Fibroblast of villous mesenchyme (primary cell): ENCODE measurements around the gene TGIF1. TPM values are rescaled to one million over a fixed set of nuclear protein-coding genes. Genes with fewer than 3 reads are reported as not detected.
A peak's percentile ranks its signal among the peaks of the same experiment; 100 is the strongest.
"Not testable (repeated sequence)": the region's sequence is repeated elsewhere in the genome, so short reads cannot be mapped to it uniquely, and the experiment has no call there.

Source experiments
- DNase-seq: peaks from one replicate; pipeline ENCODE4 v3.0.0-alpha.2; 2010; ENCODE audit warnings: low read depth
- H3K4me3 ChIP-seq: 2 replicates; pipeline ENCODE4 v1.5.1; 2011; ENCODE audit warnings: low read depth, mild to moderate bottlenecking, low read length
- CTCF ChIP-seq: IDR thresholded peaks from 2 replicates; pipeline ENCODE4 v1.5.1; 2012; ENCODE audit warnings: low read depth, mild to moderate bottlenecking, low read length; ENCODE audit not compliant: insufficient read depth
- total RNA-seq: library from RNA; depleted of rRNA; stranded (reverse); fragments of >200 nt; gene quantifications from 2 replicates; pipeline ENCODE4 v1.2.3, GENCODE V29; 2012

TGIF1 gene
- total RNA-seq, 1 donor = 136 TPM

DNA sequence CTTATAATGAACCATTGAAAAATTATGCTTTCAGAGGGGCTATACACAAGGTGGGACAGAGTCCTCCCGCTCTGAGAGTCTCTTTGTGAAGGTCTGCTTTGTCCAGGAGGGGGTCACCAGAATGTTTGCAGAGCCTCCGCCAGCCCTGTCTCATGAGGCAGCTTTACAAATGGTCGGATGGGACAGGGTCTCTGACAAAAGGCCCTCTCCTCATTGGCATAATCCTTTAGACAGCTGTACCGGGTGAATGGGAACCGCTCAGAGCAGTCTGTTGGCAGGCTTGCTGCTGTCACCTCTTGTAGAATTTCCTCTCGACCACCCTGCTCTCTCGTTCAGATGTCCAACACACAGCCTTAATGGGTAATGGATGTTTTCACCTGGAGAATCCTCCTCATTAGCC, 40.2 kb upstream of the TGIF1 start:
- TF ChIP-seq CTCF = no peak
- no peak overlapping the region for H3K4me3 ChIP-seq
- DNase-seq = no peak

GRCh38 chr18:3410273-3410672, 39.7 kb upstream of the TGIF1 start:
- no peak for DNase-seq
- no peak for TF ChIP-seq CTCF
- H3K4me3 ChIP-seq = no peak overlapping the region

GRCh38 chr18:3410876-3411275, 39.1 kb upstream of the TGIF1 start:
- not testable (repeated sequence) for DNase-seq, H3K4me3 ChIP-seq

DNA sequence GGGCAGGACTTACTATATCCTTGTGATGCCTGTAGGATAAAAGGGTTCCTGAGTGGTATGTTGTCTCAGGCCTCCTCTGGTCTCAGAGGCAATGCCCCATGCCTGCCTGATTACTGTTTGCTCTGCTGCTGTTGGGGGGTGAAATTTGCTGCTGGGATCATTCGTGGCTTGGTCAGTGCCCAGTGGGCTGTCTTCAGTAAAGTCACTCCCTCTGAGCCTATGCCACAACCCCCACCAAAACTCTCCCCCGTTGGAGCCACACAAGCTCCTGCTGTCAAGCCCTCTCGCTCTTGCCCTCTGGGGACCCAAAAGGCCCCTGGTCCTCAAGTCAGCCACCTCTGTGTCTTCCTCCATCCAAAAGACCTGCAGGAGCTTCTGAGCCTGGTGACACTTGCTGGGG, 38.6 kb upstream of the TGIF1 start:
- no peak overlapping the region for H3K4me3 ChIP-seq
- TF ChIP-seq CTCF = no peak
- DNase-seq = no peak

DNA sequence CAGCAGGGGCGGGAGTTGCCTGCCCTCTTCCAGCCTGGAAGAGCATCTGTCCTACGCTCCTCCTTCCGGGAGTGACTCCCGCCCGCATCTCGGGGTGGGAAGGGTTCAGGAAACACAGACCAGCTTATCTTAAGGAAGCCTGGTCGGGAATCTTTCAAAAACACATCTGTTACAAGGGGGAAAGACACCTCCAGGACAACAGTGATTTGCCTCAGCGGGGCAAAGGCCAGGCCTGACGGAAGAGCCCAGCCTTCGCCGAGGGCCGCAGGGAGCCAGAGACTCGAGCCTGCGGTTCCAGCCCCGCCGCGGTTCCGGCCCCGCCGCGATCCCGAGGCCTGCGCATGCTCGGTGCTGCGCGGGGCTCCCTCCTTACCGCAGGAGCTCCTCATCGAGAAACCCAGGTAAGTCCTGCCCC, 38.1 kb upstream of the TGIF1 start:
- peak; percentile 39 for DNase-seq
- TF ChIP-seq CTCF = no peak
- peak overlapping the region; percentile 44 for H3K4me3 ChIP-seq

- not testable (repeated sequence) for DNase-seq, H3K4me3 ChIP-seq
Measured at GRCh38 chr18:3412528-3412927, 37.4 kb upstream of the TGIF1 start.

GRCh38 chr18:3415110-3415509, 34.9 kb upstream of the TGIF1 start:
- no peak for DNase-seq
- no peak overlapping the region for H3K4me3 ChIP-seq
- no peak for TF ChIP-seq CTCF

DNA sequence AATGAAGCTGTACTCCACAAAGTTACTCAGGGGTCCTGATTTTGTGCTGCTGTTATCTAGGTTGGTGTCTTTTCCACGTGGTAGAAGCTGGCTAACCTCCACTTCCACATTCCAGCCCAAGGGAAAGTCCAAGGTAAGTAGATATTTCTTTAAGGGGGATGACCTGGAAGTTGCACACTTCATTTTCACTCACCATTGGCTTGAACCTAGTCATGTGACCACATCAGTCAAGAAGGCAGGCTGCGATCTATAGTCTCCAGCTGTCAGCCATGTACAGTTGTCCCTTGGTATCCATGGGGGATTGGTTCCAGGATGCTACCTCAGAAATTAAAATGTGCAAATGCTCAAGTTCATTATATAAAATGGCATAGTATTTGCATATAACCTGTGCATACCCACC, 31.9 kb upstream of the TGIF1 start:
- DNase-seq = no peak
- H3K4me3 ChIP-seq = no peak overlapping the region
- no peak for TF ChIP-seq CTCF
